ENCODE data around the gene DCAF7. TPM values are rescaled to one million over a fixed set of nuclear protein-coding genes. Genes with fewer than 3 reads are reported as not detected.

The DCAF7 gene
- total and polyA plus RNA-seq, 7 experiments from 2014 or later = 26.0 to 128 (median 70.0) TPM

- no peaks in the 10 kb centered on the region for H3K9me3 ChIP-seq (ENCODE audit: control insufficient read depth in 2 of 3, low read length in 3 of 3)
- H3K4me3 ChIP-seq (ENCODE audit: low read length) = no peak overlapping the region
- DNase-seq = no peak
- Mint-ChIP-seq H3K9me3 (no peaks in the 10 kb centered on the region), H3K27ac (no peak overlapping the region), H3K36me3 (peaks cover 0 to 18% (median 10%) of the 10 kb centered on the region in 5 donors), H3K4me1 (peaks cover 38 to 87% (median 63%) of the 10 kb centered on the region in 7 donors), H3K4me3 (no peak overlapping the region), H3K27me3 (no peaks in the 10 kb centered on the region)
- no peak overlapping the region for H3K27ac ChIP-seq (ENCODE audit: low read depth, low read length)
- no peak for ATAC-seq
- H3K4me1 ChIP-seq (ENCODE audit: control insufficient read depth in 2 of 2, insufficient read depth in 2 of 2, low read length in 2 of 2) = peaks cover 8 to 20% of the 10 kb centered on the region in 2 donors
- CTCF ChIA-PET = interaction anchor here (1.4 kb wide), 1 partner anchor 80 kb away, joined by 3 read pairs; no protein-coding TSS in a partner anchor
- peaks cover 0 to 26% (median 12%) of the 10 kb centered on the region in 3 experiments for H3K36me3 ChIP-seq (ENCODE audit: control insufficient read depth in 2 of 3, insufficient read depth in 3 of 3, low read length in 3 of 3)
- no peaks in the 10 kb centered on the region for H3K27me3 ChIP-seq (ENCODE audit: control insufficient read depth in 2 of 2, insufficient read depth in 2 of 2, low read length in 2 of 2)
- POLR2A ChIA-PET = interaction anchor here (0.6 to 1.2 kb wide), 3 partner anchors 69 to 210 kb away, joined by 3 read pairs; no protein-coding TSS in a partner anchor
- intact Hi-C loops (cut with micrococcal nuclease) = loop anchor here in 1 of 2 donors (10.0 kb wide), 1 partner anchor 515 kb away; no protein-coding TSS in a partner anchor
These were observed 79.3 kb downstream of the DCAF7 start for GRCh38 chr17:63629627-63630026.

- no peaks in the 10 kb centered on the region for H3K9me3 ChIP-seq (ENCODE audit: control insufficient read depth in 2 of 3, low read length in 3 of 3)
- H3K36me3 ChIP-seq (ENCODE audit: control insufficient read depth in 2 of 3, insufficient read depth in 3 of 3, low read length in 3 of 3) = peaks cover 0 to 31% (median 14%) of the 10 kb centered on the region in 3 experiments
- H3K4me1 Mint-ChIP-seq = peaks cover 26 to 72% (median 54%) of the 10 kb centered on the region in 7 donors
- H3K27me3 Mint-ChIP-seq = no peaks in the 10 kb centered on the region
- ATAC-seq (no peak), DNase-seq (no peak)
- no peak overlapping the region for H3K4me3 ChIP-seq (ENCODE audit: low read length)
- H3K27me3 ChIP-seq (ENCODE audit: control insufficient read depth in 2 of 2, insufficient read depth in 2 of 2, low read length in 2 of 2) = no peaks in the 10 kb centered on the region
- ChIA-PET POLR2A (interaction anchor here (0.6 to 1.0 kb wide), 3 partner anchors 9 to 100 kb away, joined by 3 to 5 read pairs (median 3); partner anchors contain the start of gene MAP3K3), CTCF (no interaction called here)
- intact Hi-C loops (cut with micrococcal nuclease) = no loop called here
- peak overlapping the region in 1 of 9 donors; percentile 56 for H3K27ac Mint-ChIP-seq
- no peak overlapping the region for H3K27ac ChIP-seq (ENCODE audit: low read depth, low read length)
- peaks cover 0 to 27% (median 12%) of the 10 kb centered on the region in 5 donors for H3K36me3 Mint-ChIP-seq
- H3K4me1 ChIP-seq (ENCODE audit: control insufficient read depth in 2 of 2, insufficient read depth in 2 of 2, low read length in 2 of 2) = peaks cover 8 to 9% of the 10 kb centered on the region in 2 donors
- H3K9me3 Mint-ChIP-seq = no peaks in the 10 kb centered on the region
- no peak overlapping the region for H3K4me3 Mint-ChIP-seq
These were observed 80.8 kb downstream of the DCAF7 start for GRCh38 chr17:63631062-63631461.

- no peak overlapping the region for H3K4me3 Mint-ChIP-seq
- H3K36me3 Mint-ChIP-seq = peaks cover 5 to 33% (median 16%) of the 10 kb centered on the region in 5 donors
- DNase-seq (no peak), ATAC-seq (no peak)
- POLR2A ChIA-PET = interaction anchor here (0.6 kb wide), 1 partner anchor 100 kb away, joined by 3 read pairs; no protein-coding TSS in a partner anchor
- peaks cover 0 to 1% (median 0%) of the 10 kb centered on the region in 11 donors for H3K9me3 Mint-ChIP-seq
- Histone ChIP-seq H3K27ac (ENCODE audit: low read depth, low read length) (no peak overlapping the region), H3K36me3 (ENCODE audit: control insufficient read depth in 2 of 3, insufficient read depth in 3 of 3, low read length in 3 of 3) (peaks cover 3 to 36% (median 14%) of the 10 kb centered on the region in 3 experiments), H3K4me3 (ENCODE audit: low read length) (no peak overlapping the region), H3K27me3 (ENCODE audit: control insufficient read depth in 2 of 2, insufficient read depth in 2 of 2, low read length in 2 of 2) (no peaks in the 10 kb centered on the region), H3K9me3 (ENCODE audit: control insufficient read depth in 2 of 3, low read length in 3 of 3) (no peaks in the 10 kb centered on the region), H3K4me1 (ENCODE audit: control insufficient read depth in 2 of 2, insufficient read depth in 2 of 2, low read length in 2 of 2) (peaks cover 5% of the 10 kb centered on the region in 2 donors)
- H3K4me1 Mint-ChIP-seq = peaks cover 22 to 71% (median 54%) of the 10 kb centered on the region in 7 donors
- no peaks in the 10 kb centered on the region for H3K27me3 Mint-ChIP-seq
- peak overlapping the region in 2 of 9 donors; percentile 31 to 56 for H3K27ac Mint-ChIP-seq
- CTCF ChIA-PET = no interaction called here
- intact Hi-C loops (cut with micrococcal nuclease) = no loop called here
These were observed 81.3 kb downstream of the DCAF7 start for GRCh38 chr17:63631626-63632025.

GRCh38 chr17:63633742-63634141 is 83.5 kb downstream of the DCAF7 start:
- Histone ChIP-seq H3K27ac (ENCODE audit: low read depth, low read length) (peak overlapping the region; percentile 9), H3K4me3 (ENCODE audit: low read length) (no peak overlapping the region), H3K4me1 (ENCODE audit: control insufficient read depth in 2 of 2, insufficient read depth in 2 of 2, low read length in 2 of 2) (peaks cover 0 to 4% of the 10 kb centered on the region in 2 donors), H3K9me3 (ENCODE audit: control insufficient read depth in 2 of 3, low read length in 3 of 3) (no peaks in the 10 kb centered on the region), H3K36me3 (ENCODE audit: control insufficient read depth in 2 of 3, insufficient read depth in 3 of 3, low read length in 3 of 3) (peaks cover 5 to 49% (median 14%) of the 10 kb centered on the region in 3 experiments), H3K27me3 (ENCODE audit: control insufficient read depth in 2 of 2, insufficient read depth in 2 of 2, low read length in 2 of 2) (no peaks in the 10 kb centered on the region)
- intact Hi-C loops (cut with micrococcal nuclease) = no loop called here
- POLR2A ChIA-PET = interaction anchor here (0.6 to 1.9 kb wide), 6 partner anchors 12 to 104 kb away, joined by 3 to 18 read pairs (median 3); partner anchors contain the start of gene MAP3K3
- CTCF ChIA-PET = interaction anchor here (0.6 to 1.5 kb wide), 5 partner anchors 9 to 767 kb away, joined by 3 to 7 read pairs (median 3); no protein-coding TSS in a partner anchor
- peaks cover 0 to 1% (median 0%) of the 10 kb centered on the region in 11 donors for H3K9me3 Mint-ChIP-seq
- H3K27ac Mint-ChIP-seq = peak overlapping the region in 6 of 9 donors; percentile 7 to 67 (median 39)
- H3K27me3 Mint-ChIP-seq = no peaks in the 10 kb centered on the region
- ATAC-seq (no peak), DNase-seq (no peak)
- H3K4me1 Mint-ChIP-seq = peaks cover 19 to 64% (median 53%) of the 10 kb centered on the region in 7 donors
- peak overlapping the region in 1 of 10 donors; percentile 39 for H3K4me3 Mint-ChIP-seq
- peaks cover 7 to 37% (median 16%) of the 10 kb centered on the region in 5 donors for H3K36me3 Mint-ChIP-seq

- Histone ChIP-seq H3K4me3 (ENCODE audit: low read length) (no peak overlapping the region), H3K27ac (ENCODE audit: low read depth, low read length) (peak overlapping the region; percentile 9), H3K36me3 (ENCODE audit: control insufficient read depth in 2 of 3, insufficient read depth in 3 of 3, low read length in 3 of 3) (peaks cover 5 to 48% (median 14%) of the 10 kb centered on the region in 3 experiments), H3K4me1 (ENCODE audit: control insufficient read depth in 2 of 2, insufficient read depth in 2 of 2, low read length in 2 of 2) (peaks cover 0 to 8% of the 10 kb centered on the region in 2 donors), H3K27me3 (ENCODE audit: control insufficient read depth in 2 of 2, insufficient read depth in 2 of 2, low read length in 2 of 2) (no peaks in the 10 kb centered on the region), H3K9me3 (ENCODE audit: control insufficient read depth in 2 of 3, low read length in 3 of 3) (no peaks in the 10 kb centered on the region)
- DNase-seq (no peak), ATAC-seq (peak; percentile 31)
- intact Hi-C loops (cut with micrococcal nuclease) = no loop called here
- POLR2A ChIA-PET = interaction anchor here (0.8 to 2.1 kb wide), 5 partner anchors 10 to 76 kb away, joined by 3 to 18 read pairs (median 3); partner anchors contain the start of gene MAP3K3
- Mint-ChIP-seq H3K27me3 (no peaks in the 10 kb centered on the region), H3K36me3 (peaks cover 7 to 37% (median 16%) of the 10 kb centered on the region in 5 donors), H3K27ac (peak overlapping the region in 8 of 9 donors; percentile 5 to 75 (median 48)), H3K4me3 (peak overlapping the region in 1 of 10 donors; percentile 36), H3K9me3 (peaks cover 0 to 1% (median 0%) of the 10 kb centered on the region in 11 donors), H3K4me1 (peaks cover 23 to 64% (median 54%) of the 10 kb centered on the region in 7 donors)
- CTCF ChIA-PET = interaction anchor here (1.0 kb wide), 1 partner anchor 231 kb away, joined by 3 read pairs; no protein-coding TSS in a partner anchor
These were observed 83.9 kb downstream of the DCAF7 start for GRCh38 chr17:63634163-63634562.

- H3K4me3 Mint-ChIP-seq = no peak overlapping the region
- ATAC-seq (no peak), DNase-seq (no peak)
- intact Hi-C loops (cut with micrococcal nuclease) = no loop called here
- Histone ChIP-seq H3K27ac (ENCODE audit: low read depth, low read length) (no peak overlapping the region), H3K4me1 (ENCODE audit: control insufficient read depth in 2 of 2, insufficient read depth in 2 of 2, low read length in 2 of 2) (peaks cover 0 to 9% of the 10 kb centered on the region in 2 donors), H3K9me3 (ENCODE audit: control insufficient read depth in 2 of 3, low read length in 3 of 3) (no peaks in the 10 kb centered on the region), H3K27me3 (ENCODE audit: control insufficient read depth in 2 of 2, insufficient read depth in 2 of 2, low read length in 2 of 2) (no peaks in the 10 kb centered on the region), H3K4me3 (ENCODE audit: low read length) (no peak overlapping the region), H3K36me3 (ENCODE audit: control insufficient read depth in 2 of 3, insufficient read depth in 3 of 3, low read length in 3 of 3) (peaks cover 5 to 44% (median 14%) of the 10 kb centered on the region in 3 experiments)
- H3K4me1 Mint-ChIP-seq = peaks cover 28 to 62% (median 54%) of the 10 kb centered on the region in 7 donors
- H3K27ac Mint-ChIP-seq = no peak overlapping the region
- ChIA-PET CTCF (interaction anchor here (0.8 to 1.0 kb wide), 2 partner anchors 23 to 159 kb away, joined by 3 to 4 read pairs; no protein-coding TSS in a partner anchor), POLR2A (interaction anchor here (0.6 to 2.1 kb wide), 4 partner anchors 10 to 132 kb away, joined by 3 to 10 read pairs (median 4); no protein-coding TSS in a partner anchor)
- H3K36me3 Mint-ChIP-seq = peaks cover 7 to 37% (median 16%) of the 10 kb centered on the region in 5 donors
- H3K9me3 Mint-ChIP-seq = peaks cover 0 to 1% (median 0%) of the 10 kb centered on the region in 11 donors
- no peaks in the 10 kb centered on the region for H3K27me3 Mint-ChIP-seq
These were observed 84.5 kb downstream of the DCAF7 start for GRCh38 chr17:63634816-63635215.
